DMS53 treated with DMSO at 0.1 percent for 48 hours (cell line): Measurements from ENCODE around the gene TBC1D22A.

Experiments
- DNase-seq: peaks from one replicate; lab custom pipeline; 2025; ENCODE audit not compliant: unreplicated experiment; lab: John Stamatoyannopoulos, UW

TBC1D22A gene

GRCh38 chr22:47145883-47146282 lies 383.4 kb downstream of the TBC1D22A start:
- no peak for DNase-seq

- no peak for DNase-seq
Observed at GRCh38 chr22:47146391-47146790, 383.9 kb downstream of the TBC1D22A start.

- DNase-seq = no peak
Observed at GRCh38 chr22:47146941-47147340, 384.5 kb downstream of the TBC1D22A start.

- no peak for DNase-seq
Observed at GRCh38 chr22:47147572-47147971, 385.1 kb downstream of the TBC1D22A start.

- DNase-seq = no peak
Observed at GRCh38 chr22:47148510-47148909, 386.1 kb downstream of the TBC1D22A start.

GRCh38 chr22:47148956-47149728 lies 386.7 kb downstream of the TBC1D22A start:
- DNase-seq = no peak

- DNase-seq = no peak
Observed at GRCh38 chr22:47149976-47150375, 387.5 kb downstream of the TBC1D22A start.

GRCh38 chr22:47150426-47150825 lies 388.0 kb downstream of the TBC1D22A start:
- DNase-seq = no peak

- DNase-seq = no peak
Observed at GRCh38 chr22:47151064-47151463, 388.6 kb downstream of the TBC1D22A start.

GRCh38 chr22:47151490-47151889 lies 389.0 kb downstream of the TBC1D22A start:
- no peak for DNase-seq

GRCh38 chr22:47152236-47152635 lies 389.8 kb downstream of the TBC1D22A start:
- no peak for DNase-seq

- no peak for DNase-seq
Observed at GRCh38 chr22:47152938-47153337, 390.5 kb downstream of the TBC1D22A start.

- DNase-seq = no peak
Observed at GRCh38 chr22:47153854-47154525, 391.5 kb downstream of the TBC1D22A start.

GRCh38 chr22:47154621-47155081 lies 392.2 kb downstream of the TBC1D22A start:
- no peak for DNase-seq

GRCh38 chr22:47155131-47155885 lies 392.9 kb downstream of the TBC1D22A start:
- DNase-seq = no peak

- no peak for DNase-seq
Observed at GRCh38 chr22:47155912-47156311, 393.5 kb downstream of the TBC1D22A start.

- DNase-seq = no peak
Observed at GRCh38 chr22:47156352-47157092, 394.1 kb downstream of the TBC1D22A start.

- no peak for DNase-seq
Observed at GRCh38 chr22:47157093-47157420, 394.6 kb downstream of the TBC1D22A start.

GRCh38 chr22:47157486-47158270 lies 395.2 kb downstream of the TBC1D22A start:
- DNase-seq = no peak

- no peak for DNase-seq
Observed at GRCh38 chr22:47158457-47158856, 396.0 kb downstream of the TBC1D22A start.
